ENCODE results near the gene ADAM22. TPM values are rescaled to one million over a fixed set of nuclear protein-coding genes. Genes with fewer than 3 reads are reported as not detected.

ADAM22 gene
- total and polyA plus RNA-seq, 2 donors (not counting 1 experiment from before 2014, with no cell fraction given), result 0.30 to 1.8 TPM

GRCh38 chr7:87960239-87960638 lies 26.2 kb downstream of the ADAM22 start:
- ChIA-PET CTCF (no interaction called here), POLR2A (no interaction called here)
- intact Hi-C loops (cut with micrococcal nuclease), result no loop called here
- H3K9ac ChIP-seq (ENCODE audit: low read length), result no peak overlapping the region
- DNase-seq, result no peak
- WGBS (ENCODE audit: insufficient coverage), result no CpG with 5 or more reads among the region's 1 CpG
- H3K27me3 Mint-ChIP-seq, result peaks cover 4% of the 10 kb centered on the region
- no peaks in the 10 kb centered on the region for H4K20me1 ChIP-seq (ENCODE audit: control insufficient read depth, insufficient read depth, low read length, poor library complexity, severe bottlenecking)
- no peaks in the 10 kb centered on the region for H3K27me3 ChIP-seq (replicated peaks in 1 of 4; ENCODE audit: control extremely low read depth in 1 of 4, control insufficient read depth in 3 of 4, insufficient read depth in 4 of 4, low read length in 3 of 4)
- H3K27ac ChIP-seq (ENCODE audit: low read length in 2 of 2), result no peak overlapping the region
- no peak overlapping the region for H2AFZ ChIP-seq (ENCODE audit: insufficient read depth, low read depth, low read length, poor library complexity, severe bottlenecking)
- no peak overlapping the region for H3K4me2 ChIP-seq (replicated peaks; ENCODE audit: low read depth, low read length, poor library complexity, severe bottlenecking)
- no peaks in the 10 kb centered on the region for H3K79me2 ChIP-seq (ENCODE audit: control insufficient read depth, insufficient read depth, low read length)
- no peaks in the 10 kb centered on the region for H3K4me1 ChIP-seq (ENCODE audit: control insufficient read depth in 2 of 2, insufficient read depth in 2 of 2, low read length in 2 of 2)
- H3K9me3 Mint-ChIP-seq (ENCODE audit: insufficient read depth), result no peaks in the 10 kb centered on the region
- no peaks in the 10 kb centered on the region for H3K36me3 ChIP-seq (replicated peaks in 1 of 2; ENCODE audit: control extremely low read depth in 1 of 2, control insufficient read depth in 1 of 2, extremely low read depth in 1 of 2, insufficient read depth in 2 of 2, low read length in 1 of 2)
- TF ChIP-seq EZH2 (IDR thresholded peaks at IDR 0.05; ENCODE audit: borderline replicate concordance, insufficient read depth, low read depth, low read length, poor library complexity, severe bottlenecking), result no peak
- no peak for TF ChIP-seq CTCF (IDR thresholded peaks at IDR 0.05)
- no peak overlapping the region for H3K4me3 Mint-ChIP-seq
- H3K4me3 ChIP-seq (ENCODE audit: control extremely low read depth in 1 of 5, extremely low read depth in 1 of 5, insufficient read depth in 1 of 5, low read depth in 2 of 5, low read length in 4 of 5), result no peak overlapping the region
- no peaks in the 10 kb centered on the region for H3K9me3 ChIP-seq (ENCODE audit: control extremely low read depth in 1 of 3, control insufficient read depth in 2 of 3, insufficient read depth in 1 of 3, low read length in 2 of 3)
- no peaks in the 10 kb centered on the region for H3K4me1 Mint-ChIP-seq
- no peak for ATAC-seq (ENCODE audit: low read depth)
- no peak overlapping the region for H3K27ac Mint-ChIP-seq

- H3K4me3 ChIP-seq (ENCODE audit: control extremely low read depth in 1 of 5, extremely low read depth in 1 of 5, insufficient read depth in 1 of 5, low read depth in 2 of 5, low read length in 4 of 5), result no peak overlapping the region
- no peak overlapping the region for H3K4me2 ChIP-seq (replicated peaks; ENCODE audit: low read depth, low read length, poor library complexity, severe bottlenecking)
- Mint-ChIP-seq H3K27me3 (peaks cover 8% of the 10 kb centered on the region), H3K4me1 (no peaks in the 10 kb centered on the region), H3K4me3 (no peak overlapping the region), H3K27ac (no peak overlapping the region), H3K9me3 (ENCODE audit: insufficient read depth) (no peaks in the 10 kb centered on the region)
- no peaks in the 10 kb centered on the region for H3K4me1 ChIP-seq (ENCODE audit: control insufficient read depth in 2 of 2, insufficient read depth in 2 of 2, low read length in 2 of 2)
- WGBS (ENCODE audit: insufficient coverage), result no CpG with 5 or more reads among the region's 1 CpG
- no peaks in the 10 kb centered on the region for H3K9me3 ChIP-seq (ENCODE audit: control extremely low read depth in 1 of 3, control insufficient read depth in 2 of 3, insufficient read depth in 1 of 3, low read length in 2 of 3)
- ChIA-PET POLR2A (no interaction called here), CTCF (no interaction called here)
- H3K36me3 ChIP-seq (replicated peaks in 1 of 2; ENCODE audit: control extremely low read depth in 1 of 2, control insufficient read depth in 1 of 2, extremely low read depth in 1 of 2, insufficient read depth in 2 of 2, low read length in 1 of 2), result no peaks in the 10 kb centered on the region
- no peaks in the 10 kb centered on the region for H3K27me3 ChIP-seq (replicated peaks in 1 of 4; ENCODE audit: control extremely low read depth in 1 of 4, control insufficient read depth in 3 of 4, insufficient read depth in 4 of 4, low read length in 3 of 4)
- DNase-seq, result no peak
- no peak overlapping the region for H2AFZ ChIP-seq (ENCODE audit: insufficient read depth, low read depth, low read length, poor library complexity, severe bottlenecking)
- H4K20me1 ChIP-seq (ENCODE audit: control insufficient read depth, insufficient read depth, low read length, poor library complexity, severe bottlenecking), result no peaks in the 10 kb centered on the region
- H3K27ac ChIP-seq (ENCODE audit: low read length in 2 of 2), result no peak overlapping the region
- ATAC-seq (ENCODE audit: low read depth), result no peak
- intact Hi-C loops (cut with micrococcal nuclease), result no loop called here
- TF ChIP-seq CTCF (IDR thresholded peaks at IDR 0.05) (no peak), EZH2 (IDR thresholded peaks at IDR 0.05; ENCODE audit: borderline replicate concordance, insufficient read depth, low read depth, low read length, poor library complexity, severe bottlenecking) (no peak)
- no peaks in the 10 kb centered on the region for H3K79me2 ChIP-seq (ENCODE audit: control insufficient read depth, insufficient read depth, low read length)
- no peak overlapping the region for H3K9ac ChIP-seq (ENCODE audit: low read length)
Observed at GRCh38 chr7:87961754-87962153, 27.7 kb downstream of the ADAM22 start.
